H1 (cell line): ENCODE data around the gene SGCE. TPM values are rescaled to one million over a fixed set of nuclear protein-coding genes. Genes with fewer than 3 reads are reported as not detected.

Experiments used
- CTCF ChIA-PET: fragments of 300-600 bp; sonication (Branson Sonifier 250); formaldehyde crosslinking; loops from one replicate; lab custom pipeline; 2021; ENCODE audit not compliant: partially characterized antibody; lab: Charles Lee
- POLR2A ChIA-PET: fragments of 300-600 bp; sonication (Branson Sonifier 250); formaldehyde crosslinking; loops from one replicate; lab custom pipeline; 2021; ENCODE audit warnings: inconsistent platforms; ENCODE audit not compliant: partially characterized antibody; lab: Charles Lee
- DNase-seq, 2 experiments: peaks; one replicate each; pipeline versions ENCODE4 v3.0.0 to v3.0.0-alpha.2; 2010 to 2022; ENCODE audit warnings: low spot score in 2 of 2, low read depth in 1 of 2, mixed read lengths in 1 of 2
- FAIRE-seq: peaks from 2 replicates; lab custom pipeline; 2011; peaks lifted over from hg19 to GRCh38; lab: Jason Lieb, UNC
- H2AFZ ChIP-seq: 2 replicates; pipeline ENCODE4 v1.8.1; 2012; ENCODE audit warnings: low read length, inconsistent platforms
- H2AK5ac ChIP-seq: 2 replicates; pipeline ENCODE4 v1.6.1; 2013; ENCODE audit warnings: low read depth, low read length
- H2BK120ac ChIP-seq: replicated peaks from 2 replicates; pipeline ENCODE3; 2013; ENCODE audit warnings: low read depth, low read length, inconsistent platforms
- H2BK12ac ChIP-seq: 2 replicates; pipeline ENCODE4 v1.6.1; 2013; ENCODE audit warnings: low read depth, low read length
- H2BK15ac ChIP-seq: 2 replicates; pipeline ENCODE4 v1.6.1; 2013; ENCODE audit warnings: low read length
- H2BK20ac ChIP-seq: 2 replicates; pipeline ENCODE4 v1.6.1; 2013; ENCODE audit warnings: low read length
- H2BK5ac ChIP-seq: 2 replicates; pipeline ENCODE4 v1.6.1; 2013; ENCODE audit warnings: low read depth, low read length
- H3K14ac ChIP-seq: 2 replicates; pipeline ENCODE4 v1.6.1; 2013; ENCODE audit warnings: inconsistent platforms; ENCODE audit not compliant: insufficient read length
- H3K18ac ChIP-seq: 2 replicates; pipeline ENCODE4 v1.6.1; 2013; ENCODE audit warnings: low read length; ENCODE audit errors: extremely low read depth
- H3K23ac ChIP-seq: 2 replicates; pipeline ENCODE4 v1.6.1; 2013; ENCODE audit warnings: inconsistent platforms; ENCODE audit not compliant: insufficient read length
- H3K23me2 ChIP-seq: 2 replicates; pipeline ENCODE4 v1.6.1; 2013; ENCODE audit warnings: low read depth, low read length
- H3K27ac ChIP-seq: 2 replicates; pipeline ENCODE4 v1.6.1; 2011; ENCODE audit warnings: low read depth, low read length, inconsistent platforms
- H3K27me3 ChIP-seq, 4 experiments: replicated peaks in 1 of 4; 1 replicate in 1 of 4; 2 replicates in 3 of 4; pipeline versions ENCODE4 v1.6.1 to v1.8.1; 2011 to 2013; ENCODE audit warnings: low read length in 3 of 4, mild to moderate bottlenecking in 3 of 4, inconsistent platforms in 2 of 4, mixed read lengths in 2 of 4, moderate library complexity in 1 of 4; ENCODE audit not compliant: control insufficient read depth in 3 of 4, insufficient read depth in 3 of 4; ENCODE audit errors: extremely low read depth in 1 of 4
- H3K36me3 ChIP-seq, 4 experiments: 2 replicates each; pipeline versions ENCODE4 v1.6.1 to v1.8.1; 2011 to 2013; ENCODE audit warnings: mild to moderate bottlenecking in 4 of 4, low read length in 3 of 4, moderate library complexity in 2 of 4, control low read depth in 1 of 4, inconsistent platforms in 1 of 4; ENCODE audit not compliant: insufficient read depth in 4 of 4, control insufficient read depth in 2 of 4
- H3K4ac ChIP-seq: replicated peaks from 2 replicates; pipeline ENCODE3; 2013; ENCODE audit warnings: low read length, low read depth, mixed read lengths, inconsistent platforms; ENCODE audit not compliant: insufficient read length
- H3K4me1 ChIP-seq, 4 experiments: replicated peaks in 1 of 4; 1 replicate in 1 of 4; 2 replicates in 3 of 4; pipeline versions ENCODE4 v1.6.1 to v1.8.1; 2011 to 2013; ENCODE audit warnings: low read length in 3 of 4, inconsistent platforms in 2 of 4, mixed read lengths in 1 of 4; ENCODE audit not compliant: insufficient read depth in 4 of 4, control insufficient read depth in 3 of 4
- H3K4me2 ChIP-seq, 2 experiments: 2 replicates each; pipeline versions ENCODE4 v1.6.1 to v1.8.1; 2011 to 2013; ENCODE audit warnings: low read depth in 2 of 2, low read length in 2 of 2, control low read depth in 1 of 2, inconsistent platforms in 1 of 2, mild to moderate bottlenecking in 1 of 2; ENCODE audit not compliant: insufficient read depth in 1 of 2
- H3K4me3 ChIP-seq, 4 experiments: fragments of 200-600, 300-600 bp in 1 of 4; sonication (generic), shearing (Covaris generic), sonication (Bioruptor Twin) in 1 of 4; 2 replicates each; pipeline versions ENCODE4 v1.5.1 to v1.8.1; 2011 to 2016; ENCODE audit warnings: low read length in 4 of 4, low read depth in 3 of 4, control low read depth in 2 of 4, inconsistent platforms in 2 of 4, mild to moderate bottlenecking in 2 of 4, mixed read lengths in 1 of 4, moderate library complexity in 1 of 4; ENCODE audit not compliant: insufficient read depth in 2 of 4; ENCODE audit errors: extremely low read depth in 1 of 4
- H3K56ac ChIP-seq: replicated peaks from 2 replicates; pipeline ENCODE3; 2013; ENCODE audit warnings: low read depth, mild to moderate bottlenecking, mixed read lengths, low read length, inconsistent platforms; ENCODE audit not compliant: insufficient read length
- H3K79me1 ChIP-seq: 2 replicates; pipeline ENCODE4 v1.6.1; 2013; ENCODE audit warnings: low read depth, low read length, control low read depth
- H3K79me2 ChIP-seq, 2 experiments: 2 replicates each; pipeline versions ENCODE4 v1.6.1 to v1.8.1; 2012 to 2013; ENCODE audit warnings: low read length in 2 of 2, mild to moderate bottlenecking in 2 of 2, inconsistent platforms in 1 of 2; ENCODE audit not compliant: insufficient read depth in 2 of 2, control insufficient read depth in 1 of 2
- H3K9ac ChIP-seq, 4 experiments: replicated peaks in 1 of 4; 1 replicate in 1 of 4; 2 replicates in 3 of 4; pipeline versions ENCODE4 v1.6.1 to v1.8.1; 2011 to 2013; ENCODE audit warnings: low read depth in 3 of 4, low read length in 3 of 4, control low read depth in 2 of 4, mild to moderate bottlenecking in 2 of 4, moderate library complexity in 2 of 4, inconsistent platforms in 1 of 4; ENCODE audit errors: extremely low read depth in 1 of 4
- H3K9me3 ChIP-seq, 2 experiments: 2 replicates each; pipeline versions ENCODE4 v1.6.1 to v1.8.1; 2012 to 2013; ENCODE audit warnings: mild to moderate bottlenecking in 2 of 2, moderate library complexity in 2 of 2, control low read depth in 1 of 2, inconsistent platforms in 1 of 2, low read depth in 1 of 2, low read length in 1 of 2, mixed read lengths in 1 of 2; ENCODE audit not compliant: insufficient read depth in 2 of 2
- H4K20me1 ChIP-seq, 2 experiments: replicated peaks in 1 of 2; 2 replicates each; pipeline versions ENCODE3 to v1.8.1; 2011 to 2013; ENCODE audit warnings: inconsistent platforms in 2 of 2, low read length in 2 of 2, mild to moderate bottlenecking in 1 of 2; ENCODE audit not compliant: insufficient read depth in 2 of 2, control insufficient read depth in 1 of 2
- H4K5ac ChIP-seq: 2 replicates; pipeline ENCODE4 v1.6.1; 2013; ENCODE audit warnings: low read length, low read depth, mixed read lengths, inconsistent platforms; ENCODE audit not compliant: insufficient read length
- H4K8ac ChIP-seq: 2 replicates; pipeline ENCODE4 v1.8.0; 2013; ENCODE audit warnings: mild to moderate bottlenecking, moderate library complexity, low read length, inconsistent platforms; ENCODE audit not compliant: insufficient read depth; ENCODE audit errors: extremely low read depth
- H4K91ac ChIP-seq: replicated peaks from 2 replicates; pipeline ENCODE3; 2013; ENCODE audit warnings: low read length, mixed read lengths, inconsistent platforms; ENCODE audit not compliant: insufficient read length
- CBX5 ChIP-seq: fragments of 300-800, 300-1000 bp; sonication (generic); IDR thresholded peaks from 2 replicates; pipeline ENCODE4 v1.7.1; 2016; ENCODE audit warnings: antibody characterized with exemption, low read length, low read depth
- EP300 ChIP-seq, 2 experiments: IDR thresholded peaks; 1 replicate in 1 of 2; 2 replicates in 1 of 2; pipeline ENCODE4 v1.6.1; 2011 to 2012; ENCODE audit warnings: low read depth in 2 of 2, low read length in 2 of 2, mild to moderate bottlenecking in 2 of 2, borderline replicate concordance in 1 of 2, inconsistent platforms in 1 of 2, moderate library complexity in 1 of 2
- KDM4A ChIP-seq: IDR thresholded peaks from one replicate; pipeline ENCODE4 v1.7.1; 2012; ENCODE audit warnings: low read depth, mild to moderate bottlenecking, moderate library complexity, low read length, inconsistent platforms; ENCODE audit not compliant: severe bottlenecking
- WGBS, 2 experiments: shearing (Covaris generic) in 1 of 2; methylation state at CpG; one replicate each; pipeline versions ENCODE4 v1.1.6 to v1.1.7; 2013 to 2015; ENCODE audit warnings: low lambda C conversion rate in 2 of 2, mixed read lengths in 2 of 2, inconsistent platforms in 1 of 2, low coverage in 1 of 2, missing lambda C conversion rate in 1 of 2; ENCODE audit not compliant: insufficient replicate concordance in 2 of 2, insufficient coverage in 1 of 2, insufficient read length in 1 of 2; ENCODE audit errors: extremely low coverage in 1 of 2, missing lambda C conversion rate in 1 of 2; 5-methylcytosine and 5-hydroxymethylcytosine counted together
- polyA plus RNA-seq, 7 experiments: library from polyadenylated mRNA; depleted of rRNA in 3 of 7; stranded (reverse) in 5 of 7; unstranded in 2 of 7; fragments of >200 nt in 5 of 7; fragments of 200-250 nt in 2 of 7; gene quantifications; 1 replicate in 5 of 7; 2 replicates in 1 of 7; 4 replicates in 1 of 7; pipeline versions ENCODE4 v1.2.1 to v1.2.3, GENCODE V29; 2011 to 2013; ENCODE audit warnings: missing spikeins in 2 of 7, mixed read lengths in 2 of 7
- total RNA-seq: library from RNA; stranded (reverse); fragmentation: NEBNext Ultra II Directional; extraction: Animal tissue kit (Norgen Biotek cat#: 25700); gene quantifications from 2 replicates; pipeline ENCODE4 v1.2.1, GENCODE V29; 2021

SGCE gene
- total and polyA plus RNA-seq, 2 of the 8 experiments (the other 6 are each of a cell fraction or from before 2014, with no cell fraction given), result 12.8 to 25.0 TPM

GRCh38 chr7:94559972-94560371 is 96.0 kb downstream of the SGCE start:
- WGBS, 2 experiments, result 90% methylated on average over 1 of the region's 1 CpG; no CpG with 5 or more reads in 1 of the 2 experiments
- no peak overlapping the region for H3K4ac ChIP-seq
- no peak for FAIRE-seq

More at GRCh38 chr7:94559972-94560371, 96.0 kb downstream of the SGCE start:
- H2BK12ac ChIP-seq, result no peak overlapping the region
- no peak overlapping the region for H4K5ac ChIP-seq
- H3K18ac ChIP-seq, result no peak overlapping the region
- POLR2A ChIA-PET, result no interaction called here
- CTCF ChIA-PET, result no interaction called here
- H3K9me3 ChIP-seq, result no peaks in the 10 kb centered on the region
- no peak for DNase-seq
- H2BK120ac ChIP-seq, result no peak overlapping the region
- no peaks in the 10 kb centered on the region for H3K27me3 ChIP-seq
- no peak overlapping the region for H2AFZ ChIP-seq
- TF ChIP-seq CBX5, result no peak
- no peak for TF ChIP-seq EP300 (IDR thresholded peaks at IDR 0.05; ENCODE audit: borderline replicate concordance in 1 of 2, low read depth in 2 of 2, low read length in 2 of 2)
- no peak for TF ChIP-seq KDM4A
- no peaks in the 10 kb centered on the region for H3K79me2 ChIP-seq
- H3K4me3 ChIP-seq, result no peak overlapping the region
- no peak overlapping the region for H3K23ac ChIP-seq
- no peaks in the 10 kb centered on the region for H3K4me1 ChIP-seq
- H2AK5ac ChIP-seq, result no peak overlapping the region
- H2BK20ac ChIP-seq, result no peak overlapping the region
- no peak overlapping the region for H3K56ac ChIP-seq
- H3K27ac ChIP-seq, result no peak overlapping the region
- H4K20me1 ChIP-seq, result no peaks in the 10 kb centered on the region
- no peaks in the 10 kb centered on the region for H3K23me2 ChIP-seq
- H4K8ac ChIP-seq, result no peak overlapping the region
- H3K14ac ChIP-seq, result no peak overlapping the region
- peaks cover 0 to 10% (median 0%) of the 10 kb centered on the region in 4 experiments; a peak in 3 of 8 replicates for H3K36me3 ChIP-seq
- no peak overlapping the region for H3K4me2 ChIP-seq
- no peaks in the 10 kb centered on the region for H3K79me1 ChIP-seq
- H3K9ac ChIP-seq, result no peak overlapping the region
- no peak overlapping the region for H2BK5ac ChIP-seq
- H4K91ac ChIP-seq, result no peak overlapping the region
- no peak overlapping the region for H2BK15ac ChIP-seq
